Non-pigmented ciliary epithelial cell (primary cell): Measurements from ENCODE around the gene DUSP6.
A peak's percentile ranks its signal among the peaks of the same experiment; 100 is the strongest.

Experiments
- DNase-seq: peaks from one replicate; pipeline ENCODE4 v3.0.0-alpha.2; 2010; ENCODE audit warnings: low read depth

Gene DUSP6

GRCh38 chr12:89352492-89353187 is at the start of gene DUSP6:
DUSP6 (minus strand) TSS chr12:89352501; CDS start chr12:89352039, 462 bp downstream.
- DNase-seq = peak; percentile 98

- no peak for DNase-seq
Measured at GRCh38 chr12:89401433-89402058, 49.2 kb upstream of the DUSP6 start.

GRCh38 chr12:89400415-89400814 is 48.1 kb upstream of the DUSP6 start:
- DNase-seq = no peak

- DNase-seq = no peak
Measured at GRCh38 chr12:89395712-89396111, 43.4 kb upstream of the DUSP6 start.

- DNase-seq = no peak
Measured at GRCh38 chr12:89393551-89394121, 41.3 kb upstream of the DUSP6 start.

GRCh38 chr12:89392391-89392790 is 40.1 kb upstream of the DUSP6 start:
- DNase-seq = no peak

- no peak for DNase-seq
Measured at GRCh38 chr12:89391726-89392336, 39.5 kb upstream of the DUSP6 start.

GRCh38 chr12:89390802-89391673 is 38.7 kb upstream of the DUSP6 start:
- peak; percentile 61 for DNase-seq

- DNase-seq = no peak
Measured at GRCh38 chr12:89389755-89390661, 37.7 kb upstream of the DUSP6 start.

GRCh38 chr12:89386138-89386537 is 33.8 kb upstream of the DUSP6 start:
- no peak for DNase-seq

GRCh38 chr12:89384807-89385206 is 32.5 kb upstream of the DUSP6 start:
- DNase-seq = no peak

GRCh38 chr12:89384050-89384758 is 31.9 kb upstream of the DUSP6 start:
- peak; percentile 79 for DNase-seq

GRCh38 chr12:89383235-89384049 is 31.1 kb upstream of the DUSP6 start:
- no peak for DNase-seq

GRCh38 chr12:89382328-89382727 is 30.0 kb upstream of the DUSP6 start:
- DNase-seq = no peak

GRCh38 chr12:89379839-89380467 is 27.7 kb upstream of the DUSP6 start:
- no peak for DNase-seq

- DNase-seq = no peak
Measured at GRCh38 chr12:89379148-89379838, 27.0 kb upstream of the DUSP6 start.

- no peak for DNase-seq
Measured at GRCh38 chr12:89376844-89377243, 24.5 kb upstream of the DUSP6 start.

GRCh38 chr12:89376202-89376529 is 23.9 kb upstream of the DUSP6 start:
- no peak for DNase-seq
